Colon (tissue), 2 donors: ENCODE data around the gene MCF2L.

Experiments
- FAIRE-seq: peaks from 2 replicates; lab custom pipeline; 2012; peaks lifted over from hg19 to GRCh38; lab: Jason Lieb, UNC
- donor health status: control.
- donor health status: control.

The MCF2L gene

GRCh38 chr13:113033054-113033850 lies 64.2 kb downstream of the MCF2L start:
- no peak for FAIRE-seq

- FAIRE-seq: no peak
Measured at GRCh38 chr13:113034451-113035212, 65.6 kb downstream of the MCF2L start.

GRCh38 chr13:113035213-113035800 lies 66.3 kb downstream of the MCF2L start:
- FAIRE-seq: no peak

GRCh38 chr13:113036401-113036800 lies 67.4 kb downstream of the MCF2L start:
- FAIRE-seq: no peak

- no peak for FAIRE-seq
Measured at GRCh38 chr13:113040031-113040430, 71.0 kb downstream of the MCF2L start.

GRCh38 chr13:113040597-113041292 lies 71.7 kb downstream of the MCF2L start:
- no peak for FAIRE-seq

- FAIRE-seq: no peak
Measured at GRCh38 chr13:113041293-113041690, 72.3 kb downstream of the MCF2L start.

- FAIRE-seq: no peak
Measured at GRCh38 chr13:113041896-113042295, 72.9 kb downstream of the MCF2L start.

GRCh38 chr13:113042456-113042855 lies 73.4 kb downstream of the MCF2L start:
- no peak for FAIRE-seq

- no peak for FAIRE-seq
Measured at GRCh38 chr13:113043001-113043630, 74.1 kb downstream of the MCF2L start.

- FAIRE-seq: no peak
Measured at GRCh38 chr13:113043931-113044330, 74.9 kb downstream of the MCF2L start.

GRCh38 chr13:113044391-113045114 lies 75.5 kb downstream of the MCF2L start:
- no peak for FAIRE-seq

GRCh38 chr13:113045251-113046127 lies 76.5 kb downstream of the MCF2L start:
- FAIRE-seq: no peak

GRCh38 chr13:113046128-113046882 lies 77.3 kb downstream of the MCF2L start:
- no peak for FAIRE-seq

- no peak for FAIRE-seq
Measured at GRCh38 chr13:113046883-113047244, 77.8 kb downstream of the MCF2L start.

- FAIRE-seq: no peak
Measured at GRCh38 chr13:113047587-113047986, 78.6 kb downstream of the MCF2L start.

GRCh38 chr13:113048766-113049165 lies 79.8 kb downstream of the MCF2L start:
- FAIRE-seq: no peak

- no peak for FAIRE-seq
Measured at GRCh38 chr13:113049521-113049941, 80.5 kb downstream of the MCF2L start.

GRCh38 chr13:113049981-113050380 lies 81.0 kb downstream of the MCF2L start:
- no peak for FAIRE-seq
